Measurements from ENCODE around the gene AUTS2.
A peak's percentile ranks its signal among the peaks of the same experiment; 100 is the strongest.
"Not testable (repeated sequence)": the region's sequence is repeated elsewhere in the genome, so short reads cannot be mapped to it uniquely, and the experiment has no call there.

The AUTS2 gene

GRCh38 chr7:70786076-70786475 is 1187.8 kb downstream of the AUTS2 start:
- DNase-seq = no peak

- DNase-seq = no peak
Measured at GRCh38 chr7:70787286-70787685, 1189.0 kb downstream of the AUTS2 start.

- DNase-seq = no peak
Measured at GRCh38 chr7:70787771-70788170, 1189.5 kb downstream of the AUTS2 start.

GRCh38 chr7:70788276-70788675 is 1190.0 kb downstream of the AUTS2 start:
- DNase-seq = no peak

GRCh38 chr7:70789481-70790214 is 1191.4 kb downstream of the AUTS2 start:
- no peak for DNase-seq

DNA sequence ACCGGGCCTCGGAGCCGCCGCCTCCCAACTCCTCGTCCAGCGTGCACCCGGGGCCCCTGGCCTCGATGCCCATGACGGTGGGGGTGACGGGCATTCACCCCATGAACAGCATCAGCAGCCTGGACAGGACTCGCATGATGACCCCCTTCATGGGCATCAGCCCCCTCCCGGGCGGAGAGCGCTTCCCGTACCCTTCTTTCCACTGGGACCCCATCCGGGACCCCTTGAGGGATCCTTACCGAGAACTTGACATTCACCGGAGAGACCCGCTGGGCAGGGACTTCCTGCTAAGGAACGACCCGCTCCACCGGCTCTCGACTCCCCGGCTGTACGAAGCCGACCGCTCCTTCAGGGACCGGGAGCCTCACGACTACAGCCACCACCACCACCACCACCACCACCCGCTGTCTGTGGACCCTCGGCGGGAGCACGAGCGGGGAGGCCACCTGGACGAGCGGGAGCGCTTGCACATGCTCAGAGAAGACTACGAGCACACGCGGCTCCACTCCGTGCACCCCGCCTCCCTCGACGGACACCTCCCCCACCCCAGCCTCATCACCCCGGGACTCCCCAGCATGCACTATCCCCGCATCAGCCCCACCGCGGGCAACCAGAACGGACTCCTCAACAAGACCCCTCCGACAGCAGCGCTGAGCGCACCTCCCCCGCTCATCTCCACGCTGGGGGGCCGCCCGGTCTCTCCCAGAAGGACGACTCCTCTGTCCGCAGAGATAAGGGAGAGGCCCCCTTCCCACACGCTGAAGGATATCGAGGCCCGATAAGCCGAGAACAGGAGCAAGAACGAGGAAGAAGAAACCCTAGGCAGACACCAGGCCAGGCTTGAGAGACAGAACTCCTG is 1192.2 kb downstream of the AUTS2 start:
- DNase-seq = no peak

- no peak for DNase-seq
Measured at GRCh38 chr7:70791341-70791740, 1193.1 kb downstream of the AUTS2 start.

GRCh38 chr7:70793060-70793459 is 1194.8 kb downstream of the AUTS2 start:
- no peak for DNase-seq

DNA sequence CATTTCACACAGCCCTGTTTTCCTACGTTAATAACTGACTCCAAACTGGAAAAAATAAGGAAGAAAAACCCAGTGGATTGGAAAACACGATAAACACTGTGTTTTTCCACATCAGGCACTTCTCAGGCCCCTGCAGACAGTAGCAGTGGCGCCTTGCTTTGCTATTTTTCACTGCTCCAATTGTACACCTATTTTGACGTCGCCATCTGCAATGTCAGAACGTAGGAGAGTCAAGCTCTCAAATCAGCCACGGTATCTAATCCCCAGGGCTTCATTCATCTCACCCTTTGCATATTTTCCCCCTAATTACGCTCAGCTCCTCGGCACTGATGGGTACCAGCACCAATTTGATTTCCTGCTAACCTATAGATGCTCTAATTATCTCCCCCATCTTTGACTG is 1195.5 kb downstream of the AUTS2 start:
- DNase-seq = no peak

- no peak for DNase-seq
Measured at GRCh38 chr7:70794962-70795361, 1196.7 kb downstream of the AUTS2 start.

DNA sequence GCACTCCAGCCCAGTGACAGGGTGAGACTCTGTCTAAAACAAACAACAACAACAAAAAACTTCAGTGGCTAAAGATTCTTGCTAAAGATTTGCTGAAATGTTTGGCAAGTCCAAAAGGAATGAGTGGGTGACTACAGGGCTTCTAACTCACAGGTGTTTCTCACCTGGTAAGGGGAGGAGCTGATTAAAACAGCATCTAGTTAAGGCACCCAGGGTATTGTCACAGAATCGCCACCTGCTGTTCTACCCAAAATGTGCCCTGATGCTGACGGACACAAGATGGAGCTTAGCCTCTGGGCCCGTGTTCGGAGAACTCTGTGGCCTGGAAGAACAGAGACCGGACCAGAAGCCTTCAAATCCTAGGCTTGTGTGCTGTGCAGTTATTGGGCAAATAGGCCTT is 1197.7 kb downstream of the AUTS2 start:
- DNase-seq = no peak

DNA sequence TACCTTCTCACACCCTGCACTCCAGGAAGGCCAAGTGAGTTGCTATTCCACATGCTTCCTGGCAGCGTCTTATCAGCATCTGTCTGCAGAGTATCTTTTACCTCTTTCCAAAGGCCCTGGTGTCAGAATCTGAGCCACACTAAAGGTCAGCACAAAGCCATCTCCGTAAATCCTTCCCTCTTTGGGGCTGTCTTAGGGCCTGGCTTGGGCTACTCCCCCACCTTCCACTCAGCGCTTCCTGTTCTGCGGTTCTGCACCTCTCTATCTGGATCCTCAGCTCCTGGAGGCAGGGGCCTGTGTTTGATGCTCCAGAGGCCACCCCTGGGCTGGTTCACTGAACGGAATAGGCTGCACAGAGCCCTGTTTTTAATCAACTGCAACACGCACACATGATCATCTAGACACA is 1198.8 kb downstream of the AUTS2 start:
- no peak for DNase-seq

GRCh38 chr7:70799841-70800405 is 1201.6 kb downstream of the AUTS2 start:
- no peak for DNase-seq

GRCh38 chr7:70805360-70805759 is 1207.1 kb downstream of the AUTS2 start:
- no peak for DNase-seq

- no peak for DNase-seq
Measured at GRCh38 chr7:70807650-70808049, 1209.4 kb downstream of the AUTS2 start.

DNA sequence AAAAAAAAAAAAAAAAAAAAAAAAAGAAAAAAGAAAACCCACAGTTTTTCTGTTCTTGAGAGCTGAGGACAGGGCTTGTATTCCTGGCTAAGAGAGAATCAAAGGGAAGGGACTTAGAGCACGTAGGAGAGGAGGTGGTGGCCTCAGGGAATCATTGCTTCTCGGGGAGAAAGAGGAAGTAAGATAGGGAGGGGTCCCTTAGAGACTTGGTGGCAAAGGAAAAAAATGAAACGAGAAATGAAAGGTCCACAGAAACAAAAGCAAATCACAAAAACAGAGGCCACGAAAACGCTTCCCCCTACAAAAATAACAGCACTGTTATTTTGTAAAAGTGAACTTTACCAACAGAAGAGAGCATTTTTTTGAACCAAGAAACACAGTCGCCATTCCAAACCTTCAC is 1210.6 kb downstream of the AUTS2 start:
- no peak for DNase-seq

GRCh38 chr7:70810558-70811139 is 1212.4 kb downstream of the AUTS2 start:
- no peak for DNase-seq

DNA sequence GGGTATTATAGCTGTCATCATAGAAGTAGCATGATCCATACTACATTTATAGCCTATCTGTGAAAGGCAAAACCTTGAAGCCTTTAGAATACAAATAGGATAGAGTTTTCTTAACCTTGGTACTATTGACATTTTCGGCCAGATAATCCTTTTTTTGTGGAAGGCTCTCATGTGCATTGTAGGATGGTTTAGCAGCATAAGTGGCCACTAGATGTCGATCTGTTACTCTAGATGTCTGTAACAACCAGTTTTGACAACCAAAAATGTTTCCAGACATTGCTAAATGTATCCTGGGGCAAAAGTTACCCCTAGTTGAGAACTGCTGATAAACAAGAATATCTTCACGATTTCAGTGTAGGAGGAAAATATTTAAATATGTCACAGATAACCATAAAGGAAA is 1214.2 kb downstream of the AUTS2 start:
- DNase-seq = no peak

DNA sequence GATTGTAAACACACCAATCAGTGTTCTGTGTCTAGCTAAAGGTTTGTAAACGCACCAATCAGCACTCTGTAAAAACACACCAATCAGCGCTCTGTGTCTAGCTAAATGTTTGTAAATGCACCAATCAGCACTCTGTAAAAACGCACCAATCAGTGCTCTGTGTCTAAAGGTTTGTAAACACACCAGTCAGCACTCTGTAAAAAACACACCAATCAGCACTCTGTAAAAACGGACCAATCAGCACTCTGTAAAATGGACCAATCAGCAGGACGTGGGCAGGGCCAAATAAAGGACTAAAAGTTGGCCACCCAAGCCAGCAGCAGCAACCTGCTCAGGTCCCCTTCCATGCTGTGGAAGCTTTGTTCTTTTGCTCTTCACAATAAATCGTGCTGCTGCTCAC is 1224.2 kb downstream of the AUTS2 start:
- DNase-seq = not testable (repeated sequence)

DNA sequence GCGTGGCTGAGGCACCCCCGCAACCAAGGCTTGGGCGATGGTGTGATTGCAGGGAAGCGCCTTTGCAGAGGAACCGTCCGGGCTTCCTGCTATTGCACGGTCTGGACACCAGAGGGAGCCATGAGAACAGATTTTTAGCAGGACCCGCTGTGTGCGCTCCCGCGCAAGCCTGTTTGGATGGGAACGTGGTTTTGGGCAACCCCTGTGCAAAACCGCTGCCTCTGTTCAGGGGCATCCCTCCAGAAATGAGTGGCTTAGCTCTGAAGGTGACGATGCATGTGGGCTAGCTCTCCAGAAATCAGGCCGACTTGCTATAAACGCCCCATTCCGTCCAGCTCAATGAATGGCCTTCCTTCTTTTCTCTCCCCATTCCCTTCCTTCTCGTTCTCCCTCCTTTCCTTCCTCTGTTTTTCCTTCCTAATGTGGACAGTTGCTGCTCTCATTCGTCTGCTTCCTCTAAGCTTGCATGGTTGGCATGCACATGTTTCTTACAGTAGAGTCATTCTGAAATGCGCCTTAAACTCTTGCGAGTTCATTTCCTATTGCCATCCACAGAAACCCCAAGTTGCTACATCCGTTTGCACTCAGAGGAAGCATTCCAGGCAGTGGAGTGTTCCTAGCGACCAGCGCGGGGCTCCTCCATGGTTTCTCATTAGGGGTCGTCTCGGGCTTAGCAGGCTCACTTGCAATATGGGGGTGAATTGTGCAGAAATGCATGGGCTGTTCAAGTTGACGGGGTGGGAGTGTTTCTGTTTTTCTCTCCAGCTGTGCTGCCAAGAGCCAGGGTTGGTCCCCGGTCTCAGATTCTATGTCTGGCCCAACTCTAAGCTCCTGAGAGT is 1231.2 kb downstream of the AUTS2 start:
- DNase-seq = peak; percentile 15

DNA sequence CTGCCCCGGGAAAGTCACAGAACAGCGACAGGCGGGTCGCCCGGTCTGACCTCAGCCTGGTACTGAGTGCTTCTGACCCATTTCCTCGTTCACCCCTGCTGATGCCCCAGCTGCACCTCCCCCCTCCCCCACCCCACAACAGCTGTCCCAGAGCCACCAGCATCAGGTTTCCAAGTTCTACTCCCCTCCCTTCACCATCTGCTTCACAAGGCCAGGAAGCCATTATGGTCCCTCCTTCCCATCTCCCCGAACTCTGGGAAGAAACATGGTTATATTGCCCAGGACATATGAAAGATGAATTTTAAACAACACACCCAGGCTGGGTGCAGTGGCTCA is 1231.8 kb downstream of the AUTS2 start:
- DNase-seq = no peak

DNA sequence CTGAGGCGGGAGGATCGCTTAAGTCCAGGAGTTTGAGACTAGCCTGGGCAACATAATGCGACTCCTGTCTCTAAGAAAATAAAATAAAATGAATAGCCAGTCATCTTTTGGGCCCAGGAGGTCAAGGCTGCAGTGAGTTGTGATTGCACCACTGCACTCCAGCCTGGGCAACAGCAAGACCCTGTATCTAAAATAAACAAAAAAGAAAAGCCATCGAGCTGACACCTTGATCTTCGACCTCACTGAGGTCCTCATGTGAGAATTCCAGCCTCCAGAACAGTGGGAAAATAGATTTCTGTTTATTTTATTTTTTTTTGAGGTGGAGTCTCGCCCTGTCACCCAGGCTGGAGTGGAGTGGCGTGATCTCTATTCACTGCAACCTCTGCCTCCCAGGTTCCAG is 1232.2 kb downstream of the AUTS2 start:
- DNase-seq = no peak

DNA sequence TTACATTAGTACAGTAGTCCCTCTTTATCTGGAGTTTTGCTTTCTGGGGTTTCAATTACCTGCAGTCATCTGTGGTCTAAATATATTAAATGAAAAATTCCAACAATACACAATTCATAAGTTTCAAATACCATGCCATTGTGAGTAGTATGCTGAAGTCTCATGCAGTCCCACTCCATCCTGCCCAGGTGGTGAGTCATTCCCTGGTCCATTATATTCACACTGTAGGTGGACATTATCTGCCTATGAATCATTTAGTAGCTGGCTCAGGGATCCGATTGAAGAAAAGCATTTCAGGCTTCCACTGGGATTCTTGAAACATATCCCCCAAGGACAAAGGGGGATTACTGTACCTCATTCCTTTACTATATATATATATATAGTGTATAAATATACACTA is 1235.5 kb downstream of the AUTS2 start:
- no peak for DNase-seq

All from NCI-H1092 treated with DMSO at 0.1 percent for 48 hours (cell line).